HEK293 (cell line): ENCODE data around the gene BCL11A.

ENCODE experiments used
- CTCF ChIA-PET: fragments of 350-600 bp; formaldehyde crosslinking; extraction: SDS; loops from one replicate; lab custom pipeline; 2021; ENCODE audit warnings: antibody characterized with exemption; lab: Yijun Ruan, JAX
- POLR2A ChIA-PET: fragments of 300-600 bp; formaldehyde crosslinking; extraction: SDS; loops from one replicate; lab custom pipeline; 2020; ENCODE audit warnings: antibody characterized with exemption, inconsistent platforms; lab: Yijun Ruan, JAX
- H3K27ac ChIP-seq: fragments of 200-500 bp; sonication (Bioruptor generic); 2 replicates; pipeline ENCODE4 v1.5.1; 2014; ENCODE audit warnings: low read depth, low read length, control low read depth, inconsistent platforms; ENCODE audit errors: extremely low read depth
- H3K36me3 ChIP-seq, 2 experiments: fragments of 200-500 bp in 1 of 2; sonication (Bioruptor generic) in 1 of 2; 1 replicate in 1 of 2; 2 replicates in 1 of 2; pipeline ENCODE4 v1.5.1; 2014 to 2017; ENCODE audit warnings: inconsistent platforms in 2 of 2, low read length in 2 of 2; ENCODE audit not compliant: control insufficient read depth in 2 of 2, insufficient read depth in 1 of 2
- H3K4me1 ChIP-seq: fragments of 200-500 bp; sonication (Bioruptor generic); 2 replicates; pipeline ENCODE4 v1.5.1; 2014; ENCODE audit warnings: mild to moderate bottlenecking, low read length, inconsistent platforms; ENCODE audit not compliant: control insufficient read depth, insufficient read depth
- H3K4me3 ChIP-seq: 2 replicates; pipeline ENCODE4 v1.5.1; 2011; ENCODE audit warnings: low read depth, mild to moderate bottlenecking, control low read depth, low read length, moderate library complexity
- H3K9me3 ChIP-seq: fragments of 200-500 bp; sonication (Bioruptor generic); 2 replicates; pipeline ENCODE4 v1.5.1; 2014; ENCODE audit warnings: low read depth, low read length, inconsistent platforms; ENCODE audit not compliant: control insufficient read depth, insufficient read depth
- ELK4 ChIP-seq: IDR thresholded peaks from 2 replicates; pipeline ENCODE4 v1.6.1; 2011; ENCODE audit warnings: mild to moderate bottlenecking, low read depth, low read length, borderline replicate concordance
- GFI1B ChIP-seq: fragments of 450-650 bp; formaldehyde crosslinking; IDR thresholded peaks from 2 replicates; pipeline ENCODE4 v1.5.1; 2016; ENCODE audit warnings: missing biosample characterization, missing genetic modification characterization
- KLF1 ChIP-seq: fragments of 450-650 bp; formaldehyde crosslinking; IDR thresholded peaks from 2 replicates; pipeline ENCODE4 v1.5.1; 2016; ENCODE audit warnings: missing biosample characterization, missing genetic modification characterization
- ZBTB1 ChIP-seq: fragments of 450-650 bp; formaldehyde crosslinking; IDR thresholded peaks from 2 replicates; pipeline ENCODE4 v1.5.1; 2016; ENCODE audit warnings: missing biosample characterization, missing genetic modification characterization
- ZBTB17 ChIP-seq: fragments of 450-650 bp; formaldehyde crosslinking; IDR thresholded peaks from 2 replicates; pipeline ENCODE4 v1.5.1; 2016; ENCODE audit warnings: missing biosample characterization, missing genetic modification characterization
- ZNF184 ChIP-seq: fragments of 450-650 bp; IDR thresholded peaks from 2 replicates; pipeline ENCODE4 v1.5.1; 2018; ENCODE audit warnings: missing biosample characterization, mild to moderate bottlenecking, missing genetic modification characterization
- ZNF2 ChIP-seq: fragments of 450-650 bp; formaldehyde crosslinking; IDR thresholded peaks from 2 replicates; pipeline ENCODE4 v1.5.1; 2016; ENCODE audit warnings: missing biosample characterization, missing genetic modification characterization
- ZNF391 ChIP-seq: fragments of 450-650 bp; formaldehyde crosslinking; IDR thresholded peaks from 2 replicates; pipeline ENCODE4 v1.5.1; 2016; ENCODE audit warnings: low read depth, missing biosample characterization, missing genetic modification characterization, borderline replicate concordance
- ZNF394 ChIP-seq: fragments of 450-650 bp; formaldehyde crosslinking; IDR thresholded peaks from 2 replicates; pipeline ENCODE4 v1.5.1; 2016; ENCODE audit warnings: missing biosample characterization, missing genetic modification characterization, mild to moderate bottlenecking, moderate library complexity, borderline replicate concordance
- ZNF529 ChIP-seq: fragments of 450-650 bp; formaldehyde crosslinking; IDR thresholded peaks from 2 replicates; pipeline ENCODE4 v1.5.1; 2017; ENCODE audit warnings: missing genetic modification characterization, missing biosample characterization; ENCODE audit not compliant: insufficient replicate concordance
- ZNF548 ChIP-seq: fragments of 450-650 bp; formaldehyde crosslinking; IDR thresholded peaks from 2 replicates; pipeline ENCODE4 v1.5.1; 2016; ENCODE audit warnings: missing biosample characterization, missing genetic modification characterization
- ZNF561 ChIP-seq: fragments of 450-650 bp; IDR thresholded peaks from 2 replicates; pipeline ENCODE4 v1.5.1; 2018; ENCODE audit warnings: missing biosample characterization, missing genetic modification characterization, borderline replicate concordance
- ZNF571 ChIP-seq: fragments of 450-650 bp; formaldehyde crosslinking; IDR thresholded peaks from 2 replicates; pipeline ENCODE4 v1.5.0; 2017; ENCODE audit warnings: missing biosample characterization, missing genetic modification characterization
- ZNF600 ChIP-seq: fragments of 450-650 bp; formaldehyde crosslinking; IDR thresholded peaks from 2 replicates; pipeline ENCODE4 v1.5.1; 2016; ENCODE audit warnings: missing biosample characterization, missing genetic modification characterization
- ZNF664 ChIP-seq: fragments of 450-650 bp; formaldehyde crosslinking; IDR thresholded peaks from 2 replicates; pipeline ENCODE4 v1.5.1; 2016; ENCODE audit warnings: missing biosample characterization, missing genetic modification characterization
- ZNF707 ChIP-seq: fragments of 450-650 bp; formaldehyde crosslinking; IDR thresholded peaks from 2 replicates; pipeline ENCODE4 v1.5.1; 2016; ENCODE audit warnings: missing biosample characterization, missing genetic modification characterization
- ZNF76 ChIP-seq: fragments of 450-650 bp; formaldehyde crosslinking; IDR thresholded peaks from 2 replicates; pipeline ENCODE4; 2016; ENCODE audit warnings: low read depth, missing biosample characterization, missing genetic modification characterization, borderline replicate concordance
- TF ChIP-seq, protein P1 (sequence below): fragments of 450-650 bp; formaldehyde crosslinking; optimal IDR thresholded peaks from 2 replicates; pipeline ENCODE3; 2016; ENCODE audit warnings: missing biosample characterization, mild to moderate bottlenecking, missing genetic modification characterization
- TF ChIP-seq, protein P2 (sequence below): fragments of 450-650 bp; formaldehyde crosslinking; IDR thresholded peaks from 2 replicates; pipeline ENCODE4 v1.5.1; 2017; ENCODE audit warnings: missing biosample characterization, missing genetic modification characterization
- TF ChIP-seq, protein P3 (sequence below): fragments of 450-650 bp; formaldehyde crosslinking; IDR thresholded peaks from 2 replicates; pipeline ENCODE4 v1.5.1; 2016; ENCODE audit warnings: missing biosample characterization, missing genetic modification characterization
- TF ChIP-seq, protein P4 (sequence below): fragments of 450-650 bp; formaldehyde crosslinking; IDR thresholded peaks from 2 replicates; pipeline ENCODE4 v1.5.1; 2017; ENCODE audit warnings: missing biosample characterization, mild to moderate bottlenecking, missing genetic modification characterization, moderate library complexity

BCL11A gene

GRCh38 chr2:60524874-60525273, 28.6 kb downstream of the BCL11A start (continued):
- no peak for TF ChIP-seq ELK4
- TF ChIP-seq, protein P1, sequence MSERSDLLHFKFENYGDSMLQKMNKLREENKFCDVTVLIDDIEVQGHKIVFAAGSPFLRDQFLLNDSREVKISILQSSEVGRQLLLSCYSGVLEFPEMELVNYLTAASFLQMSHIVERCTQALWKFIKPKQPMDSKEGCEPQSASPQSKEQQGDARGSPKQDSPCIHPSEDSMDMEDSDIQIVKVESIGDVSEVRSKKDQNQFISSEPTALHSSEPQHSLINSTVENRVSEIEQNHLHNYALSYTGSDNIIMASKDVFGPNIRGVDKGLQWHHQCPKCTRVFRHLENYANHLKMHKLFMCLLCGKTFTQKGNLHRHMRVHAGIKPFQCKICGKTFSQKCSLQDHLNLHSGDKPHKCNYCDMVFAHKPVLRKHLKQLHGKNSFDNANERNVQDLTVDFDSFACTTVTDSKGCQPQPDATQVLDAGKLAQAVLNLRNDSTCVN (tag by site-specific recombination): no peak
- no peak for TF ChIP-seq ZNF529 (tag by site-specific recombination)

GRCh38 chr2:60523963-60524362, 29.5 kb downstream of the BCL11A start:
- H3K4me3 ChIP-seq: no peak overlapping the region
- no peak overlapping the region for H3K27ac ChIP-seq
- peaks cover 9% of the 10 kb centered on the region for H3K4me1 ChIP-seq
- no peaks in the 10 kb centered on the region for H3K9me3 ChIP-seq
- CTCF ChIA-PET: interaction anchor here (0.7 kb wide), 1 partner anchor 74 kb away, joined by 4 read pairs; no protein-coding TSS in a partner anchor
- TF ChIP-seq ZNF76 (tag by site-specific recombination) (no peak), ZNF561 (no peak), ZNF707 (tag by site-specific recombination) (no peak), ZNF184 (tag by site-specific recombination) (no peak), ZNF664 (tag by site-specific recombination) (no peak), ZBTB1 (tag by site-specific recombination) (no peak), ZNF391 (tag by site-specific recombination) (no peak), GFI1B (tag by site-specific recombination) (no peak), ZNF571 (tag by site-specific recombination) (no peak), ZNF548 (tag by site-specific recombination) (no peak), ZBTB17 (tag by site-specific recombination) (no peak), ZNF2 (tag by site-specific recombination) (no peak), ZNF600 (no peak), ZNF529 (tag by site-specific recombination) (no peak), ZNF394 (tag by site-specific recombination) (no peak), KLF1 (tag by site-specific recombination) (no peak)
- TF ChIP-seq, protein P2, sequence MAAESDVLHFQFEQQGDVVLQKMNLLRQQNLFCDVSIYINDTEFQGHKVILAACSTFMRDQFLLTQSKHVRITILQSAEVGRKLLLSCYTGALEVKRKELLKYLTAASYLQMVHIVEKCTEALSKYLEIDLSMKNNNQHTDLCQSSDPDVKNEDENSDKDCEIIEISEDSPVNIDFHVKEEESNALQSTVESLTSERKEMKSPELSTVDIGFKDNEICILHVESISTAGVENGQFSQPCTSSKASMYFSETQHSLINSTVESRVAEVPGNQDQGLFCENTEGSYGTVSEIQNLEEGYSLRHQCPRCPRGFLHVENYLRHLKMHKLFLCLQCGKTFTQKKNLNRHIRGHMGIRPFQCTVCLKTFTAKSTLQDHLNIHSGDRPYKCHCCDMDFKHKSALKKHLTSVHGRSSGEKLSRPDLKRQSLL (tag by site-specific recombination): no peak
- TF ChIP-seq, protein P3, sequence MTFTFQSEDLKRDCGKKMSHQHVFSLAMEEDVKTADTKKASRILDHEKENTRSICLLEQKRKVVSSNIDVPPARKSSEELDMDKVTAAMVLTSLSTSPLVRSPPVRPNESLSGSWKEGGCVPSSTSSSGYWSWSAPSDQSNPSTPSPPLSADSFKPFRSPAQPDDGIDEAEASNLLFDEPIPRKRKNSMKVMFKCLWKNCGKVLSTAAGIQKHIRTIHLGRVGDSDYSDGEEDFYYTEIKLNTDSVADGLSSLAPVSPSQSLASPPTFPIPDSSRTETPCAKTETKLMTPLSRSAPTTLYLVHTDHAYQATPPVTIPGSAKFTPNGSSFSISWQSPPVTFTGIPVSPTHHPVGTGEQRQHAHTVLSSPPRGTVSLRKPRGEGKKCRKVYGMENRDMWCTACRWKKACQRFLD (tag by site-specific recombination): no peak
- TF ChIP-seq, protein P4, sequence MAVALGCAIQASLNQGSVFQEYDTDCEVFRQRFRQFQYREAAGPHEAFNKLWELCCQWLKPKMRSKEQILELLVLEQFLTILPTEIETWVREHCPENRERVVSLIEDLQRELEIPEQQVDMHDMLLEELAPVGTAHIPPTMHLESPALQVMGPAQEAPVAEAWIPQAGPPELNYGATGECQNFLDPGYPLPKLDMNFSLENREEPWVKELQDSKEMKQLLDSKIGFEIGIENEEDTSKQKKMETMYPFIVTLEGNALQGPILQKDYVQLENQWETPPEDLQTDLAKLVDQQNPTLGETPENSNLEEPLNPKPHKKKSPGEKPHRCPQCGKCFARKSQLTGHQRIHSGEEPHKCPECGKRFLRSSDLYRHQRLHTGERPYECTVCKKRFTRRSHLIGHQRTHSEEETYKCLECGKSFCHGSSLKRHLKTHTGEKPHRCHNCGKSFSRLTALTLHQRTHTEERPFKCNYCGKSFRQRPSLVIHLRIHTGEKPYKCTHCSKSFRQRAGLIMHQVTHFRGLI (tag by site-specific recombination): no peak
- POLR2A ChIA-PET: no interaction called here
- peaks cover 0 to 4% of the 10 kb centered on the region in 2 experiments; a peak in 1 of 3 replicates for H3K36me3 ChIP-seq
